DMS 273 (cell line): Measurements from ENCODE around the gene MRTFA.
A peak's percentile ranks its signal among the peaks of the same experiment; 100 is the strongest.
"Not testable (repeated sequence)": the region's sequence is repeated elsewhere in the genome, so short reads cannot be mapped to it uniquely, and the experiment has no call there.

Experiments
- DNase-seq: peaks from one replicate; lab custom pipeline; 2025; ENCODE audit not compliant: unreplicated experiment; lab: John Stamatoyannopoulos, UW

Gene MRTFA

GRCh38 chr22:40597526-40598430 is 38.7 kb downstream of the MRTFA start:
- peak; percentile 43 for DNase-seq

GRCh38 chr22:40595497-40596234 is 40.9 kb downstream of the MRTFA start:
- DNase-seq: no peak

- no peak for DNase-seq
Observed at GRCh38 chr22:40594924-40595323, 41.6 kb downstream of the MRTFA start.

GRCh38 chr22:40594346-40594745 is 42.2 kb downstream of the MRTFA start:
- no peak for DNase-seq

- no peak for DNase-seq
Observed at GRCh38 chr22:40593460-40594273, 42.9 kb downstream of the MRTFA start.

GRCh38 chr22:40592352-40593113 is 44.0 kb downstream of the MRTFA start:
- DNase-seq: no peak

GRCh38 chr22:40588726-40589125 is 47.8 kb downstream of the MRTFA start:
- no peak for DNase-seq

- no peak for DNase-seq
Observed at GRCh38 chr22:40586781-40587180, 49.7 kb downstream of the MRTFA start.

GRCh38 chr22:40585310-40585751 is 51.2 kb downstream of the MRTFA start:
- DNase-seq: no peak

- DNase-seq: not testable (repeated sequence)
Observed at GRCh38 chr22:40584766-40585165, 51.8 kb downstream of the MRTFA start.

- no peak for DNase-seq
Observed at GRCh38 chr22:40583053-40583741, 53.3 kb downstream of the MRTFA start.

- no peak for DNase-seq
Observed at GRCh38 chr22:40582063-40582462, 54.5 kb downstream of the MRTFA start.

GRCh38 chr22:40580631-40581030 is 55.9 kb downstream of the MRTFA start:
- no peak for DNase-seq

- DNase-seq: no peak
Observed at GRCh38 chr22:40578171-40578570, 58.3 kb downstream of the MRTFA start.

- no peak for DNase-seq
Observed at GRCh38 chr22:40572976-40573375, 63.5 kb downstream of the MRTFA start.

- no peak for DNase-seq
Observed at GRCh38 chr22:40571887-40572286, 64.6 kb downstream of the MRTFA start.

GRCh38 chr22:40567626-40568328 is 68.7 kb downstream of the MRTFA start:
- DNase-seq: no peak

- no peak for DNase-seq
Observed at GRCh38 chr22:40567106-40567505, 69.4 kb downstream of the MRTFA start.

- DNase-seq: no peak
Observed at GRCh38 chr22:40560994-40561515, 75.5 kb downstream of the MRTFA start.
